ENCODE measurements around the gene ABCA3.
A peak's percentile ranks its signal among the peaks of the same experiment; 100 is the strongest.
"Not testable (repeated sequence)": the region's sequence is repeated elsewhere in the genome, so short reads cannot be mapped to it uniquely, and the experiment has no call there.

The ABCA3 gene

DNA sequence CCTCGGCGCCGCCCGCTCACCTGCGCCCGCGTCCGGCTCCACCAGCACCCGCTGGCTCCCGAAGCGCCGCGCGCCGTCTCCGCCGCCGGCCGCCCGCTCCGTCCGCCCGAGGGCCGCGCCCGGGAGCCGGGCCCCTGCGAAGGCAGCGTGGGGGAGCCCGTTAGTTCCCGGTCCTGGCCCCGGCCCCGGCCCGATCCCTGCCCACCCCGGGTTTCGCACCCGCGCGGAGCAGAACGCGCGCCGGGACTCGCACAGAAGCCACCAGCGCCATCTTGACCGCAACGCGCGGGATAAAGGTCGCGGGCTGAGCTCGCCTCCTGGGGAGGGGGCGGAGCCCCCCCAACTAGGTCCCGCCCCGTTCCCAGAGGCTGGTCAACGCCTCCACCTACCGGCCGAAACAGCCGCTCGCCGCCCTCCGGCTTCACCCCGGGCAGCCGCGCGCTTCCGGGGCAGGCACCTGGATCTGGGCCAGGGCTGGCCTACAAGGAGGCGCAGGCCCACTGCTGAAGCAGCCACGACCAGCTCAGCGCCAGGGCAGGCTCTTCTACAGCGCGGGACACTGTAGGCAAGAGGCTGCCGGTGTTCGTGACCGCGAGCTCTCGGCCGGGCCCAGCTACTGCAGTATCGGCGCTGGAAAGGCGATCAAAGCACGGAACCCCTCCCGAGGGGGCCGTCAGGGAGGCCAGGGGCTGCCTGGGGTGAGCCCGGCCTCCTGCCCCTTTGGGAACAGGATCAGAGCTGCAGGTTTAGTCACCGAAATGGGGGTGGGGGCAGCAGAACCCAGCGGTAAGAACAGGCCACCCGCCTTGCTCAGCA is 89.0 kb downstream of the ABCA3 start, which contains the start of gene ECI1:
TSS of gene ECI1 (minus strand) at position 292 of the 816 bp plus-strand sequence. CDS start at position 271, 21 bp downstream.
- peak; percentile 67 for DNase-seq

DNA sequence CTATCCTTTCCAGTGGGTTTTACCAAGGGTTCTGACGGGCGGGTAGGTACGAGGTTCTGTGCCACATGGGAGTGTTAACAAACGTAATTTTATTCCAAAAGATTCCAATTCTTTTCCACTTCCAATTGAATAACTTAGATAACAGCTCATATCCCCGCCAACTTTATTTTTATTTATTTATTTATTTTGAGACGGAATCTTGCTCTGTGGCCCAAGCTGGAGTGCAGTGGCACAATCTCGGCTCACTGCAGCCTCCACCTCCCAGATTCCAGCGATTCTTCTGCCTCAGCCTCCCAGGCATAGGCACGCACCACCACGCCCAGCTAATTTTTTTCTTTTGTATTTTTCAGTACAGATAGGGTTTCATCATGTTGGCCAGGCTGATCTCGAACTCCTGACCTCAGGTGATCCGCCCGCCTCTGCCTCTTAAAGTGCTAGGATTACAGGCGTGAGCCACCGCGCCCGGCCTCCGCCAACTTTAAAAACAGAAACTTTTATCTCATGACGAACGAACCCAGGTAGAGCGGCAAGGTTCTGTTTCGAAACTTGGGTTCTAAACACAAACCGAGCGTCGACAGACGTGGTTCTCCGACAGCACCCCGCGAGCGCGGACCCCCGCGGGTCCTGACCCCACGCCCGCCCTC is 89.8 kb downstream of the ABCA3 start:
- peak; percentile 19 for DNase-seq

DNA sequence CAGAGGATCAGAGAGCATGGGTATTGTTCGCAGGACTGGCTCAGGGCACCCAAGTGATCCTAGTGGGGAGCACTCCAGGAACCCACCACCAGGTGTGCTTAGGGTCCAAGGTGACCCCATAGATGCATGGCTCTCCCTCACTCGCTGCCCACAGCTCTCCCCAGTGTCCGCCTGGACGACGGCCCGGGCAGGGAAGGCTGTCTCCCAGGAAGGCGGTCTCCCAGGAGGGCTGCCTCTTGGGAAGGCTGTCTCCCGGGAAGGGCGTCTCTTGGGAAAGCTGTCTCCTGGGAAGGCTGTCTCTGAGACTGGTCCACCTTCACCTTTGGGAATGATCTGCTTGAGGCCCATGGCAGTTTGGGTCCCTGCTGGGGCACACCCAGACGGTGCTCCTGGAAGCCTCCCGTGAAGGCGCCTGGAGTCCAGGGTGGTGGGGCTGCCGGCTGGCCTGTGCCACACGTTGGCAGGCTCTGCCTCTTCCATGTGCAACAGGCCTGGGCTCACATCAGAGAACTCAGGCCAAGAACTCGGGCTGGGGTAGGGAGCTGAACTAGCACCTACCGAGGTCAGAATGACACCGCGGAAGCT is 94.1 kb downstream of the ABCA3 start:
- no peak for DNase-seq

DNA sequence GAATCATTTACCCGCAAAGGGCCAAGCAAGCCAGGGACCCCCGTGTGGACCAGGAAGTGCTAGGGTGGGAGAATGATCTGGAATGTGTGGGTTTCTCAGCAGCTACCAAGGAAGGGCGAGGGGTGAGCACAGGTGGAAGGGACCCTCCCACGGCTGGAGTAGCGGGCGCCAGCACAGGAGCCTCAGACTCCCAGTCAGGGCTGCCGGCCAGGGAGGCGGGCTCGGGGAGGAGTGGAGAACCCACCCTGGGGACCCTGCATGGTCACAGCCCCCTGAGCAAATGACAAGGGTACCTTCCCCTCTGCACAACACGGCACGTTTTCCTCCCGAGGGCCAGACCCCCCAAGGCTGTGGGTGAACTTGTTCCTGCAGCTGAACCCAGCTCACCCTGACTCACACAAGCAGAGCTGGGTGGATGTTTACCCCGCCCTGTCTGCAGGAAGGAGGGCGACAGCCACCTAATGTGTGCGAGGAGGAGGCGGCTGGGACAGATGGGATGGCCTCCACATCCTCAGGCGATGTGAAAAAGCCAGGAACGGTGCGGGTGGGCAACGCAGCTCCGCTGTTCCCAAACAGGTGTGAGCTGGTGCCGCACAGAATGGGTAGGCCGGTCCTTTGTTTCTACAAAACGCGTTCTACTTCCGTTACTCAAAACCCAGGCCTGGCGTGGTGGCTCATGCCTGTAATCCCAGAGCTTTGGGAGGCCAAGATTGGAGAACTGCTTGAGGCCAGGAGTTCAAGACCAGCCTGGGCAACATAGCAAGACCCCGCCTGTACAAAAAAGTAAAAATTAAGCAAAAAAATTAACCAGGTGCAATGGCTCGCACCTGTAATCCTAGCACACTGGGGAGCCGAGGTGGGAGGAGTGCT is 95.4 kb downstream of the ABCA3 start:
- DNase-seq: no peak

DNA sequence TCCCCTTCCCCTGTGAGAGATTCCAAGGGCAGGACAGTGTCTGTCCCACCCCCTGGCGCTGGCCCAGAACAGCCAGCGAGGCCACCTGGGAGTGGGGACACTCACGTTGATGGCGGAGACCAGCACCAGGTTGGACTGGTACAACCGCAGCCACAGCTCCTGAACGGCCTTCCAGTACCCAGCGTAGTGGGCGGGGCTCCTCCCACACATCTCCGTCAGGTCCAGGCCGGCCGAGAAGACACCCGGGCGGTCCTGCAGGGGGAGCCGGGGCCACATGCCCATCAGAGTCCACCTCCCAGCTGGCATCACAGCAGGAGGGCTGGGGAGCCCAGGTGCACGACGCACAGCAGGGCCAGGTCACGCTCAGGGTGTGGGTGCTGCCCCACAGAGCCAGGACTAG is 96.2 kb downstream of the ABCA3 start:
- no peak for DNase-seq

DNA sequence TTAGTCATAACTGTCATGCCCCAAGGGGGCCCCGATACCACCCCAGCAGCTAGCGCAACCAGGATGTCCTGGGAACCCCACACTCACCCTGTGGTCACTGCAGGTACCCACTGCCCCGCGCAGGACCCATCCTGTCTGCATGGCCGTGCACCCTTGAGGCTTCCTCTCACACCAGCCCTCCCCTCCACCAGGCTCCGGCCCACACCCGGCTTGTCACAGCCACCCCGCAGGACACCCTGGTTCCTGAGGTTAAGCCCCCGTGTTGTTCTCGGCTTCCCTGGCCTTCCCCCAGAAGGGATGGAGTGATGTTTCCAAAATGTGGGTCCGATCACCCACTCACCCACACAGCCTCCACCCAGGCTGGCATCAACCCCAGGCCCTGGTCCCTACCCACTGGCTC is 96.7 kb downstream of the ABCA3 start:
- no peak for DNase-seq

DNA sequence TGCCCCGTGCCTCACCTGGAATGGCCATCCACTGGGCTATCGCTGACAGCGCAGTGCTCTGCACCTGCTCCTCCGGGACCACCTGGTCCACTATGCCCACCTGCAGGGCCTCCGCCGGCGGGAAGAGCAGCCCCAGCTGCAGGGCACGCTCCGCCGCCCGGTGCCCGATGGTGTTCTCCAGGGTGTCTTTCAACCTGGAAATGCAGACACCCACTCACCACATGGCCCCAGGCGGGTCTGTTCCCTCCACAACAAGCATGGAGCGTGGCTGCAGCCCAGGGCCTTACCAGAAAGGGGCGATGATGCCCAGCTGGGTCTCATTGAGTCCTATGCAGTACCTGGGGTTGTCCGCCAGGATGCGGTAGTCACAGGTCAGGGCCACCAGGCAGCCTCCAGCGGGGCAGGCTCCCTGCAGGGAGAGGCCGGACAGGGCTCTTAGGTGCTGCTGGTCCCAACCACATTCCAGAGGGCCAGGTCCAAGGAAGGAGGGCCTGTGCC is 97.4 kb downstream of the ABCA3 start:
- no peak for DNase-seq

DNA sequence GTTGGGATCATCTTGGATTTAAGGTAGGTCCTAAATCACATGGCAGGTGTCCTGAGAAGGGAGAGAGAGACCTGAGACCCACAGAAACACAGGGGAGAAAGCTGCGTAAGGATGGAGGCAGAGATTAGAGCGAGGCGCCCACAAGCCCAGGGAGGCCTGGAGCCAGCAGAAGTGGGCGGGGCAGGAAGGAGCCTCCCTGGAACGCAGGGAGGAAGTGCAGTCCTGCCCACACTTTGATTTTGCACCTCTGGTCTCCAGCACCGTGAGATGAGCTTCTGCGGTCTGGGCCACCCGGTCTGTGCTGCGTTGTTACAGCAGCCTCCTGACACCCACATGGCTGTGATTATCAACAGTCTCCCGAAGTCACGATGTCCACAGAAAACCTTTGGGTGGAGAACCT is 97.9 kb downstream of the ABCA3 start:
- no peak for DNase-seq

DNA sequence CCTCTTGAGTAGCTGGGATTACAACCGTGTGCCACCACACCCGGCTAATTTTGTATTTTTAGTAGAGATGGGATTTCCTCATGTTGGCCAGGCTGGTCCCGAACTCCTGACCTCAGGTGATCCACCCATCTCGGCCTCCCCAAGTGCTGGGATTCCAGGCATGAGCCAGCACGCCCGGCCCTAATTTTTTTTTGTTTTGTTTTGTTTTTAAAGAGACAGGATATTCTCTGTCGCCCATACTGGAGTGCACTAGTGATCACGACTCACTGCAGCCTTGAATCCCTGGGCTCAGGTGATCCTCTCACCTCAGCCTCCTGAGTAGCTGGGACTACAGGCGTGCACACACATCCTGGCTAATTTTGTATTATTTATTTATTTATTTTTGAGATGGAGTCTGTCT is 100.2 kb downstream of the ABCA3 start:
- not testable (repeated sequence) for DNase-seq

DNA sequence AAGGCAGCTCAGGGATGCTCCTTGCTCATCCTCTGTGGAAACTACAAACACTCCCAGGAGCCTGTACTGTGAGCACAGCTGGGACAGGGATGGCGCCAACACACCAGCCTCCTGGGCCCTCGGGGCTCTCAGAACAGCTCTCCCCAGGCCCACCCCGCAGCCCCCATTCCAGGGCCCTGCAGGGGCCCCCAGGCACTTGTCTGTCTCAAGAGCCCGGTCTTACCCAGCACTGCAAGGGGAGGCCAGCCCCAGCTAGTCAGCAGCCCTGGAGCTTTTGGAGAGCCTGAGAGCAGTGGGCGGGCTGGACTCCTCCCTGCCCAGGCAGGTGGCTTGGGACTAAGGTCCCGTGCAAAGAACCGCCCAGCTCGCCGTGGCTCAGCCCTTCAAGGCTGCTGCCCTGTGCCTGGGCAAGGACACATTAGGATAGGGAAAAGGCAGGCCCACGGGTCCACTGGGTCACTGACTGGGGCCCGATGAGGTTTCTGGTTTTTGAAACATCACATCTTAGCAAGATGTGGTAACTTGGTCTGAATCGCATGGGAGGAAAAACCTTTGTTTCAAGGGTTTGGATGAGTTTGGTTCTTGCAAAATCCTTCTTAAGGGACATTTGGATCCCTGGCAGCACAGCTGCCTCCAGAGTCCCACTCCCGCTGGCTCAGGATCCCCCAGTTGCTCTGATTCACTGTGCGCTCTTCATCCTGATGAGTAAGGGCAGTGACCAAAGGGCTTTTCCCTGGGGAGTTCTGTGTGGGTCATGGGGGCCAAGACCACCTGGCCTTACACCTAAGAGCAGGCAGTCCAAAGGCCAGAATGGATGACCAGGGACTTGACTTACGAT is 101.5 kb downstream of the ABCA3 start:
- DNase-seq: no peak

DNA sequence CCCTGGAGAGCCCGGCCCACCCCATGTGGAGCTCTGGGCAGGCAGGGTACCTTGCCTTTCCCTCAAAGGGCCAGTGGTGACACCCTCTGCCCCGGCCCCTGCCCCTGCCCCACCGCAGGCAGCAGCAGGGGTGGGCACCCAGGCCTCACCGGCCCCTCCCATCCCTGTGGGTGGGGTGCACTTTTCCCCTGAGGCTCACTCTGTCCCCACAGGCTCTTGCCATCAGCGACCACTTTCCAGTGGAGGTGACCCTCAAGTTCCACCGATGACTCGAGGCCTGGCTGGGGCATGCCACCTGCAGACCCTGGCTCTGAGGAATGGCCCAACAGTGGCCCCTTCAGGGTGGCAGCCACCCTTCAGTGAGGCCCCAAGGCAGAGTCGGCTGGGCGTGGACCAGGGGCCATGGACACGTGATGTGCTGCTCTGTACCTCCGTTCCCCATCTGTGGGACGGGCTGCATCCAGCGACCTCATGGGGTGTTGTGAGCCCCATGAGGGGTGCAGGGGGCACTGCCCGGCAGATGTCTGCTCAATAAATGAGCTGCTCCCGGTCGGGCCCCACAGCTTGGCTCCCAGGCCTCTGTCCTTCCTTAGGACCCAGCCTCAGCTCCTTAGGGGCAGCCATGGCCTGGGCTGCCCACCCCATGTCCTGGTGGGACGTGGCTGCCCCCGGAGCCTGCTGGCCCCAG is 102.2 kb downstream of the ABCA3 start:
- no peak for DNase-seq

DNA sequence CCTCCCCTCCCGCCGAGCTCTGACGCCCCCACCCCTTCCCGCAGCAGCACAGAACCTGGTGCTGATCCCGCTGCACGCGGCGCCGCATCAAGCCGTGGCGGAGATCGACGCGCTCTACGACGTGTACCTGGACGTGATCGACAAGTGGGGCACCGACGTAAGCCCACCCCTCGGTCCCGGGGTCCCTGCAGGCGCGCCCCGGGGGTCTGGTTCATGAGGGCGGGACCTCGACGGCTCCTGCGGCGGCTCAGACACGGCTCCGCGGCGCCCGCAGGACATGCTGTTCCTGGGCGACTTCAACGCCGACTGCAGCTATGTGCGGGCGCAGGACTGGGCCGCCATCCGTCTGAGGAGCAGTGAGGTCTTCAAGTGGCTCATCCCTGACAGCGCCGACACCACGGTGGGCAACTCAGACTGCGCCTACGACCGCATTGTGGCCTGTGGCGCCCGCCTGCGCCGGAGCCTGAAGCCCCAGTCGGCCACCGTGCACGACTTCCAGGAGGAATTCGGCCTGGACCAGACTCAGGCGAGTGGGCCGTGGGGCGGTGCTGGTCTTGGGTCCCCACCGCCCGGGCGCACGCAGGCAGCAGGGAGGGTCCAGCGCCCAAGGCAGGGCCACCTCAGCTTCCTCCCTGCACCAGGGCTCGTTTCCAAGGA is 102.9 kb downstream of the ABCA3 start:
- no peak for DNase-seq

DNA sequence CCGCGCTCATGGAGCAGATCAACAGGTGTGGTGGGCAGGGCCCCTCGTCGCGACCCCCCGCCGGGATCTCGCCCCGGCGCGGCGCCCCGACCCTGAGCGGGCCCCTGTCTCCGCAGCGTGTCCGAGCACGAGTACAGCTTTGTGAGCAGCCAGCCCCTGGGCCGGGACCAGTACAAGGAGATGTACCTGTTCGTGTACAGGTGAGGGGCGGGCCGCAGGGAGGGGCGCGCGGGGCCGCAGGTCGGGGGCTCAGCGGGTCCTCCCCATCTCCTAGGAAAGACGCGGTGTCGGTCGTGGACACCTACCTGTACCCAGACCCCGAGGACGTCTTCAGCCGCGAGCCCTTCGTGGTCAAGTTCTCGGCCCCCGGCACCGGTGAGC is 103.4 kb downstream of the ABCA3 start:
- DNase-seq: no peak

DNA sequence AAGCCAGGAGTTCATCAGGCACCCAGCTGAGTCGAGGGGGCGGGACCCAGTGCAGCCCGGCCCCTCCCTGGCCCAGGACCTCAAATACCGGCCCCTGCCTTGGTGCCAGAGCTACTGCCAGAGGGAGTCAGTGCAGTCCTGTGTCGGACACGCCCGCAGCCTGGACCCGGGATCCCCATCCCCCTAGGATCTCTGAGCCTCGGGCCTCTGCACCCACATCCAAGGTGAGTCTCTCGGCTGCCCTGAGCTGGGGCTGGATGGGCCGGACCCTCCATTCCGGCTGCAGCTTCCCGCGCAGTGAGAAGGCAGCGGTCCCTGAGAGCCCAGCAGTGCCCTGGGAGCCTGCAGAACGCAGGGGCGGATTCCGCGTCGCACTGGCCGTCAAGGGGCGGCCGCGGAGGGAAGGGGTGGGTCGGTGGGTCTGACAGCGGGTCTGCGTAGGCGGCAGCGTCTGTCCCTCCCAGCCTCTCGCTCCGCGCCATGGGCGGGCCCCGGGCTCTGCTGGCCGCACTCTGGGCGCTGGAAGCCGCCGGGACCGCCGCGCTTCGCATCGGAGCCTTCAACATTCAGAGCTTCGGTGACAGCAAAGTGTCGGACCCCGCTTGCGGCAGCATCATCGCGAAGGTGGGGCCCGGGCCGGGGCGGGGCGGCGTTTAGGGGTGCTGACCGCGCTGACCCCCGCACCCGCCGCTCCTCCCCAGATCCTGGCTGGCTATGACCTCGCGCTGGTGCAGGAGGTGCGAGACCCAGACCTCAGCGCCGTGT is 104.0 kb downstream of the ABCA3 start, which contains the start of gene DNASE1L2:
TSS of gene DNASE1L2 (plus strand) at position 108 of the 765 bp plus-strand sequence. CDS start at position 481, 373 bp downstream.
- DNase-seq: no peak

DNA sequence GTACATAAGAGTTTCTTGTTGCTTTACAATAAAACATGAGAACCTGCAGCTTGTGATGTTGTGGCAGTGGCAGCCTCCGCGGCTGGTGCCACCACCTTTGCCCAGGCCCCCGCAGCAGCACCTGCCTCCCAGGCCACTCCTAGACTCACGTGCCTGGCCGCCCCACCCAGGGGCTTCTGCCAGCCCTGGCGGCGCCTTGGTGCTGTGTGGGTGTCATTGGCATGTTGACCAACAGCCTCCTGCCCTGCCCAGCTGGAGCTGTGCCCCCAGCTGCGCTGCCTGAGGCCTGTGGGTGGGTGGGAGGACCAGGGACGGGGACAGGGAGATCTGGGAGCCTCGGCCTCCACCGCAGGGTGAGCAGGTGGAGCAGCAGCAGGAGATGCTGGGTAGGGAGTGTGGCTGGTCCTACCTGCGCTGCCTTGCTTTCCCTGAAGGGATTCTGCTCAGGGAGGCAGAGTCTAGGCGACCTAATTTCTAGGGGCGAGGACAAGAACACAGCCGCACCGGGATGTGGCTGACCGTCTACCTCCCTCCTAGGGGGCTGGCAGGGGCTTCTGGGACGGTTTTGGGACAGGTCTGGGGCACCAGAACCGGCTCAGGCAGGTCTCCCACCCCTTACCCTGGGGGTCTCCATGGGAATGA is 104.7 kb downstream of the ABCA3 start:
- no peak for DNase-seq

DNA sequence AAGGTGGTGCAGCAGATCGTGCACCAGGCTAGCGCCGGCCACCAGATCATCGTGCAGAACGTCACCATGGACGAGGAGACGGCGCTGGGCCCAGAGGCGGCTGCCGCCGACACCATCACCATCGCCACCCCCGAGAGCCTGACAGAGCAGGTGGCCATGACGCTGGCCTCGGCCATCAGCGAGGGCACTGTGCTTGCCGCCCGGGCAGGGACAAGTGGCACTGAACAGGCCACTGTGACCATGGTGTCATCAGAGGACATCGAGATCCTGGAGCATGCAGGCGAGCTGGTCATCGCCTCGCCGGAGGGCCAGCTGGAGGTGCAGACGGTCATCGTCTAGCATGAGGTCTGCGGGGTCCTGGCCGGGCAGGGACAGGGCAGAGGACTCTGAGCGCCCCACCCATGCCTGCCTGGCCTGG is 105.3 kb downstream of the ABCA3 start:
- DNase-seq: no peak

DNA sequence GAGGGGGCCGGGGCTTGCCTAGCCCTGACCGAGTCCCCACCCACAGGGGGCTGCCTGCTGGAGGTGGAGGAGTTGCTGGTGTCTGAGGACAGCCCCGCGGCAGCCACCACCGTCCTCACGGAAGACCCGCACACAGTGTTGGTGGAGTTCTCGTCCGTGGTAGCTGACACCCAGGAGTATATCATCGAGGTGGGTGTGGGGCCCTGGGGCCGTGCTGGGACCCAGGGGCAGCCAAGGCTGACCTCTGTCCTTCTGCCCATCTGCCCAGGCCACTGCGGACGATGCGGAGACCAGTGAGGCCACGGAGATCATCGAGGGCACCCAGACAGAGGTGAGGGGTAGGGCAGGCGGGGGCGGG is 105.7 kb downstream of the ABCA3 start:
- no peak for DNase-seq

DNA sequence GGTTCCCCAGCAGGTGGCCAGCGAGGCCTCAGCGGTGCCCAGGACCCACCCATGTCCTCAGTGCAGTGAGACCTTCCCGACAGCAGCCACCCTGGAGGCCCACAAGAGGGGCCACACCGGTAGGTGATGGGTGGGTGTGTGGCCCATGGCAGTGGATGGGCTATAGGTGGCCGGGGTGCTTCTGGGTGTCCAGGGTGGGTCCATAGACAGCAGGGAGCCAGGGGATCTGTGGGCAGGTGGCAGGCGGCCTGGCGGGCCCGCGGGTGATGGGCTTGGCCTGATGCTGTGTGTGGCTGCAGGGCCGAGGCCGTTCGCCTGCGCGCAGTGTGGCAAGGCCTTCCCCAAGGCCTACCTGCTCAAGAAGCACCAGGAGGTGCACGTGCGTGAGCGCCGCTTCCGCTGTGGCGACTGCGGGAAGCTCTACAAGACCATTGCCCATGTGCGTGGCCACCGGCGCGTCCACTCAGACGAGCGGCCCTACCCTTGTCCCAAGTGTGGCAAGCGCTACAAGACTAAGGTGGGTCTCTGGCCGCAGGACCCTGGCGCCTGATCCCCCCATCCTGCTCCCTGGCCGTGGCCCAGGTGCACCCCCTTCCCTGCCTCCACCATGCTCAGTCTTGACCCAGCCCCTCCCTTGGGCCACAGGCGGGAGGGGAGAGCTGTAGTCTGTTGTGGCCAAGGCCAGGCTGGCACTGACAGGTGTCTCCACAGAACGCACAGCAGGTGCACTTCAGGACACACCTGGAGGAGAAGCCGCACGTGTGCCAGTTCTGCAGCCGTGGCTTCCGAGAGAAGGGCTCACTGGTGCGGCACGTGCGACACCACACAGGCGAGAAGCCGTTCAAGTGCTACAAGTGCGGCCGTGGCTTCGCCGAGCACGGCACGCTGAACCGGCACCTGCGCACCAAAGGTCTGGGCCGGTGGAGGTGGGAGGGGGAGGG is 106.4 kb downstream of the ABCA3 start:
- no peak for DNase-seq
